H9 (cell line): ENCODE measurements around the gene DGCR8. TPM values are rescaled to one million over a fixed set of nuclear protein-coding genes. Genes with fewer than 3 reads are reported as not detected.

Experiments
- DNase-seq: peaks from one replicate; pipeline ENCODE4 v3.0.0-alpha.2; 2017
- H2AFZ ChIP-seq: one replicate; pipeline ENCODE4 v1.6.1; 2013; ENCODE audit warnings: mild to moderate bottlenecking, low read length, control low read depth, moderate library complexity
- H2AK5ac ChIP-seq: 2 replicates; pipeline ENCODE4 v1.6.1; 2013; ENCODE audit warnings: low read length, control low read depth, mixed read lengths; ENCODE audit not compliant: insufficient read length
- H2BK120ac ChIP-seq: one replicate; pipeline ENCODE4 v1.6.1; 2013; ENCODE audit warnings: low read depth, mild to moderate bottlenecking, low read length, control low read depth, inconsistent platforms; ENCODE audit not compliant: poor library complexity, severe bottlenecking
- H2BK12ac ChIP-seq: 2 replicates; pipeline ENCODE4 v1.6.1; 2013; ENCODE audit warnings: low read length, control low read depth, mixed read lengths, low read depth; ENCODE audit not compliant: insufficient read length
- H2BK15ac ChIP-seq: 2 replicates; pipeline ENCODE4 v1.6.1; 2013; ENCODE audit warnings: low read depth, low read length, control low read depth
- H2BK20ac ChIP-seq: one replicate; pipeline ENCODE4 v1.6.1; 2013; ENCODE audit warnings: low read depth, mild to moderate bottlenecking, low read length, control low read depth, inconsistent platforms; ENCODE audit not compliant: poor library complexity, severe bottlenecking
- H2BK5ac ChIP-seq: 2 replicates; pipeline ENCODE4 v1.6.1; 2013; ENCODE audit warnings: low read length, control low read depth, mixed read lengths; ENCODE audit not compliant: insufficient read length
- H3K14ac ChIP-seq: 2 replicates; pipeline ENCODE4 v1.6.1; 2013; ENCODE audit warnings: low read length, control low read depth; ENCODE audit not compliant: insufficient read depth
- H3K18ac ChIP-seq: 2 replicates; pipeline ENCODE4 v1.6.1; 2013; ENCODE audit warnings: low read depth, mild to moderate bottlenecking, mixed read lengths, low read length, control low read depth; ENCODE audit not compliant: insufficient read length
- H3K23ac ChIP-seq: 2 replicates; pipeline ENCODE4 v1.6.1; 2013; ENCODE audit warnings: low read length, control low read depth, mixed read lengths, low read depth; ENCODE audit not compliant: insufficient read length
- H3K23me2 ChIP-seq: 2 replicates; pipeline ENCODE4 v1.6.1; 2013; ENCODE audit warnings: low read depth, mild to moderate bottlenecking, mixed read lengths, low read length, control low read depth; ENCODE audit not compliant: insufficient read length, poor library complexity, severe bottlenecking
- H3K27ac ChIP-seq: 2 replicates; pipeline ENCODE4 v1.5.1; 2013; ENCODE audit warnings: low read length, control low read depth, mixed read lengths, low read depth; ENCODE audit not compliant: insufficient read length
- H3K27me3 ChIP-seq: 2 replicates; pipeline ENCODE4 v1.6.1; 2013; ENCODE audit warnings: low read length, control low read depth, inconsistent platforms; ENCODE audit not compliant: insufficient read depth
- H3K4ac ChIP-seq: 2 replicates; pipeline ENCODE4 v1.6.1; 2013; ENCODE audit warnings: low read depth, mild to moderate bottlenecking, control low read depth, inconsistent platforms, low read length, moderate library complexity
- H3K4me1 ChIP-seq: 2 replicates; pipeline ENCODE4 v1.6.1; 2013; ENCODE audit warnings: low read length, control low read depth, inconsistent platforms; ENCODE audit not compliant: insufficient read depth
- H3K4me2 ChIP-seq: 2 replicates; pipeline ENCODE4 v1.6.1; 2013; ENCODE audit warnings: low read length, control low read depth, mixed read lengths; ENCODE audit not compliant: insufficient read length, insufficient read depth
- H3K56ac ChIP-seq: 2 replicates; pipeline ENCODE4 v1.6.1; 2013; ENCODE audit warnings: low read depth, mild to moderate bottlenecking, mixed read lengths, low read length, control low read depth; ENCODE audit not compliant: insufficient read length
- H3K79me1 ChIP-seq: 2 replicates; pipeline ENCODE4 v1.6.1; 2013; ENCODE audit warnings: low read depth, mild to moderate bottlenecking, moderate library complexity, low read length, control low read depth, inconsistent platforms; ENCODE audit not compliant: insufficient read depth, poor library complexity, severe bottlenecking
- H3K79me2 ChIP-seq: 2 replicates; pipeline ENCODE4 v1.6.1; 2013; ENCODE audit warnings: low read length, control low read depth, inconsistent platforms; ENCODE audit not compliant: insufficient read depth
- H3K9ac ChIP-seq: 2 replicates; pipeline ENCODE4 v1.6.1; 2013; ENCODE audit warnings: low read length, control low read depth, mixed read lengths; ENCODE audit not compliant: insufficient read length; ENCODE audit errors: extremely low read depth
- H3K9me3 ChIP-seq: one replicate; pipeline ENCODE4 v1.6.1; 2013; ENCODE audit warnings: low read depth, low read length, inconsistent platforms; ENCODE audit not compliant: control insufficient read depth
- H3T11ph ChIP-seq: one replicate; pipeline ENCODE4 v1.6.1; 2013; ENCODE audit warnings: mild to moderate bottlenecking, low read length, control low read depth, inconsistent platforms
- H4K20me1 ChIP-seq: one replicate; pipeline ENCODE4 v1.6.1; 2013; ENCODE audit not compliant: control insufficient read depth, insufficient read length, insufficient read depth
- H4K5ac ChIP-seq: 2 replicates; pipeline ENCODE4 v1.6.1; 2013; ENCODE audit warnings: low read depth, mild to moderate bottlenecking, mixed read lengths, low read length, control low read depth; ENCODE audit not compliant: insufficient read length
- H4K8ac ChIP-seq: replicated peaks from 2 replicates; pipeline ENCODE4 v1.6.1; 2013; ENCODE audit warnings: low read length, control low read depth, mixed read lengths, low read depth; ENCODE audit not compliant: insufficient read length
- H4K91ac ChIP-seq: 2 replicates; pipeline ENCODE4 v1.6.1; 2013; ENCODE audit warnings: low read depth, mild to moderate bottlenecking, moderate library complexity, mixed read lengths, low read length, control low read depth; ENCODE audit not compliant: insufficient read length
- H3K27ac Mint-ChIP-seq, 3 experiments: 2 replicates in 2 of 3; 3 replicates in 1 of 3; pipeline ENCODE4 v1.8.0; 2020 to 2021; ENCODE audit warnings: mixed read lengths in 3 of 3, mild to moderate bottlenecking in 1 of 3, moderate library complexity in 1 of 3
- H3K27me3 Mint-ChIP-seq: 2 replicates; pipeline ENCODE4 v1.8.0; 2021; ENCODE audit warnings: low read depth, mild to moderate bottlenecking, moderate library complexity, mixed read lengths
- H3K36me3 Mint-ChIP-seq, 3 experiments: 2 replicates in 2 of 3; 3 replicates in 1 of 3; pipeline ENCODE4 v1.8.0; 2020 to 2021; ENCODE audit warnings: low read depth in 3 of 3, mixed read lengths in 3 of 3; ENCODE audit not compliant: insufficient read depth in 1 of 3
- H3K4me1 Mint-ChIP-seq, 2 experiments: 2 replicates each; pipeline ENCODE4 v1.8.0; 2020; ENCODE audit warnings: mixed read lengths in 2 of 2
- H3K4me3 Mint-ChIP-seq, 2 experiments: 2 replicates in 1 of 2; 3 replicates in 1 of 2; pipeline ENCODE4 v1.8.0; 2020 to 2021; ENCODE audit warnings: mild to moderate bottlenecking in 2 of 2, mixed read lengths in 2 of 2, moderate library complexity in 1 of 2
- H3K9me3 Mint-ChIP-seq, 2 experiments: 2 replicates in 1 of 2; 3 replicates in 1 of 2; pipeline ENCODE4 v1.8.0; 2020; ENCODE audit warnings: mild to moderate bottlenecking in 2 of 2, mixed read lengths in 2 of 2, moderate library complexity in 1 of 2
- WGBS: extraction: QIAGEN DNeasy Blood & Tissue Kit; methylation state at CpG from one replicate; pipeline ENCODE4 v1.1.7; 2013; ENCODE audit warnings: missing lambda C conversion rate, low lambda C conversion rate, mixed read lengths; ENCODE audit not compliant: insufficient read length; ENCODE audit errors: extremely low coverage; 5-methylcytosine and 5-hydroxymethylcytosine counted together
- total RNA-seq: library from RNA; stranded (reverse); gene quantifications from 2 replicates; pipeline ENCODE4 v1.2.1, GENCODE V29; 2021
- TF ChIP-seq, protein P1 (sequence below): fragments of 200-600 bp; sonication (generic); conservative IDR thresholded peaks from 3 replicates; pipeline ENCODE4 v1.8.0; 2021; ENCODE audit warnings: antibody characterized with exemption, mild to moderate bottlenecking

The DGCR8 gene
- total RNA-seq, 1 experiment from 2014 or later = 74.5 TPM

DNA sequence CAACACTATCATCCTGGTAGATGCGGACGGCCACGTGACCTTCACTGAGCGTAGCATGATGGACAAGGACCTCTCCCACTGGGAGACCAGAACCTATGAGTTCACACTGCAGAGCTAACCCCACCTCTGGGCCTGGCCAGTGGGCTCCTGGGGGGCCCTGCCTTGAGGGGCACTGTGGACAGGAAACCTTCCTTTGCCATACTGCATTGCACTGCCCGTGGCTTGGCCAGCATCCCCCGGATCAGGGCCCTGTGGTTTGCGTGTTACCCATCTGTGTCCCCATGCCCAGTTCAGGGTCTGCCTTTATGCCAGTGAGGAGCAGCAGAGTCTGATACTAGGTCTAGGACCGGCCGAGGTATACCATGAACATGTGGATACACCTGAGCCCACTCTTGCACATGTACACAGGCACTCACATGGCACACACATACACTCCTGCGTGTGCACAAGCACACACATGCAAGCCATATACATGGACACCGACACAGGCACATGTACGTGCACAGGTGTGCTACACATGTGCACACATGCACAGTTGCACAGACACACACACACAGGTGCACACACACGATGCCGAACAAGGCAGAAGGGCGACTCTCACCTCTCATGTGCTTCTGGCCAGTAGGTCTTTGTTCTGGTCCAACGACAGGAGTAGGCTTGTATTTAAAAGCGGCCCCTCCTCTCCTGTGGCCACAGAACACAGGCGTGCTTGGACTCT lies 15.3 kb upstream of the DGCR8 start:
- Histone ChIP-seq H3K23ac (no peak overlapping the region), H4K20me1 (no peaks in the 10 kb centered on the region), H3K9me3 (no peaks in the 10 kb centered on the region), H3K4ac (no peak overlapping the region), H3K27ac (no peak overlapping the region), H3K56ac (no peak overlapping the region), H4K5ac (no peak overlapping the region), H3K4me2 (no peak overlapping the region), H3T11ph (no peak overlapping the region), H2BK20ac (no peak overlapping the region), H3K79me2 (no peaks in the 10 kb centered on the region), H3K4me1 (no peaks in the 10 kb centered on the region), H3K27me3 (no peaks in the 10 kb centered on the region), H2BK15ac (no peak overlapping the region), H2AFZ (no peak overlapping the region), H3K79me1 (no peaks in the 10 kb centered on the region), H4K8ac (no peak overlapping the region), H4K91ac (no peak overlapping the region), H3K23me2 (no peaks in the 10 kb centered on the region), H3K18ac (no peak overlapping the region), H2BK12ac (no peak overlapping the region), H2AK5ac (no peak overlapping the region), H2BK5ac (no peak overlapping the region), H2BK120ac (no peak overlapping the region), H3K14ac (no peak overlapping the region; the same call in 1 of the 2 replicates), H3K9ac (no peak overlapping the region)
- Mint-ChIP-seq H3K27ac (peak overlapping the region in 1 of 3 experiments; percentile 72; a peak in 1 of 7 replicates), H3K9me3 (no peaks in the 10 kb centered on the region), H3K4me1 (no peaks in the 10 kb centered on the region), H3K4me3 (no peak overlapping the region), H3K27me3 (peaks cover 17% of the 10 kb centered on the region), H3K36me3 (peaks cover 0 to 3% (median 2%) of the 10 kb centered on the region in 3 experiments; a peak in 2 of 7 replicates)
- DNase-seq = no peak
- WGBS = no CpG with 5 or more reads among the region's 18 CpGs
- TF ChIP-seq, protein P1, sequence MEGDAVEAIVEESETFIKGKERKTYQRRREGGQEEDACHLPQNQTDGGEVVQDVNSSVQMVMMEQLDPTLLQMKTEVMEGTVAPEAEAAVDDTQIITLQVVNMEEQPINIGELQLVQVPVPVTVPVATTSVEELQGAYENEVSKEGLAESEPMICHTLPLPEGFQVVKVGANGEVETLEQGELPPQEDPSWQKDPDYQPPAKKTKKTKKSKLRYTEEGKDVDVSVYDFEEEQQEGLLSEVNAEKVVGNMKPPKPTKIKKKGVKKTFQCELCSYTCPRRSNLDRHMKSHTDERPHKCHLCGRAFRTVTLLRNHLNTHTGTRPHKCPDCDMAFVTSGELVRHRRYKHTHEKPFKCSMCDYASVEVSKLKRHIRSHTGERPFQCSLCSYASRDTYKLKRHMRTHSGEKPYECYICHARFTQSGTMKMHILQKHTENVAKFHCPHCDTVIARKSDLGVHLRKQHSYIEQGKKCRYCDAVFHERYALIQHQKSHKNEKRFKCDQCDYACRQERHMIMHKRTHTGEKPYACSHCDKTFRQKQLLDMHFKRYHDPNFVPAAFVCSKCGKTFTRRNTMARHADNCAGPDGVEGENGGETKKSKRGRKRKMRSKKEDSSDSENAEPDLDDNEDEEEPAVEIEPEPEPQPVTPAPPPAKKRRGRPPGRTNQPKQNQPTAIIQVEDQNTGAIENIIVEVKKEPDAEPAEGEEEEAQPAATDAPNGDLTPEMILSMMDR = no peak
